Fibroblast of skin of back (primary cell): ENCODE results near the gene ZNF236. TPM values are rescaled to one million over a fixed set of nuclear protein-coding genes. Genes with fewer than 3 reads are reported as not detected.
"Not testable (repeated sequence)": the region's sequence is repeated elsewhere in the genome, so short reads cannot be mapped to it uniquely, and the experiment has no call there.

Experiments
- DNase-seq: peaks from one replicate; pipeline ENCODE4 v3.0.0-alpha.2; 2013
- polyA plus RNA-seq, 2 experiments: library from polyadenylated mRNA; unstranded; fragments of 120-200 nt; gene quantifications; one replicate each; pipeline ENCODE4 v1.2.1, GENCODE V29; 2013; ENCODE audit not compliant: insufficient read length in 2 of 2

The ZNF236 gene
- 3.2 TPM for polyA plus RNA-seq (2013, experiment 1 of 2; ENCODE audit: insufficient read length)
- polyA plus RNA-seq (2013, experiment 2 of 2; ENCODE audit: insufficient read length) = 4.0 TPM

DNA sequence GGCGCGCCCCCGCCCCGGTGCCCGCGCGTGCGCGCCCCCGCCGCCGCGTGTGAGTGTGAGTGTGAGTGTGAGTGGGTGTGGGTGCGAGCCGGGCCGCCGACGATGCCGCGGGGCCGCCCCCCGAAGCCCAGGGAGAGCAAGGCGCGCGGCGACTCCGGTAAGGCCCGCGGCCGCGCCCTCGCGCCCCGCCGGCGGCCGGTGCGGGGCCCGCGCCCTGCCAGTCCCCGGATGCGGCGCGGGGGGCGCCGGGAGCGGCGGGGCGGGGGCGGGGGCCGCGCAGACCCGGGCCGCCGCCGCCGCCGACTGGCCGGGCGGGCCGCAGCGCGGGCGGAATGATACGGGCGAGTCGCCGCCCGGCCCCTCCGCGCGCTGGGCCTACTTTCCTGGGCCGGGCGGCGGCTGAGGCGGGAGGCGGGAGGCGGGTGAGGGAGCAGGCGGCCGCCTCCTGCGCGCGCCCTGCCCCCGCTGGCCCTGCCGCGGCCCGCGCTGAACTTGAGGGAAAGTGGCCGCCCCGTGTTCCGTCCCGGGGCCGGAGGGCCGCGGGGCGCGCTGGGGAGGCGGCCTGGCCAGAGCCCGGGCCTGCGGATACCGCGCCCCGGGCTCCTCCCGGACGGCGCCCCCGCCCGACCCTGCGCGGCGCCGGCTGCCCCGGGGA lies at the start of gene ZNF236:
Gene ZNF236, plus strand, starts transcription at position 52 of the 655 bp plus-strand sequence. Its CDS starts 51 bp downstream, at position 103.
- peak; percentile 81 for DNase-seq

DNA sequence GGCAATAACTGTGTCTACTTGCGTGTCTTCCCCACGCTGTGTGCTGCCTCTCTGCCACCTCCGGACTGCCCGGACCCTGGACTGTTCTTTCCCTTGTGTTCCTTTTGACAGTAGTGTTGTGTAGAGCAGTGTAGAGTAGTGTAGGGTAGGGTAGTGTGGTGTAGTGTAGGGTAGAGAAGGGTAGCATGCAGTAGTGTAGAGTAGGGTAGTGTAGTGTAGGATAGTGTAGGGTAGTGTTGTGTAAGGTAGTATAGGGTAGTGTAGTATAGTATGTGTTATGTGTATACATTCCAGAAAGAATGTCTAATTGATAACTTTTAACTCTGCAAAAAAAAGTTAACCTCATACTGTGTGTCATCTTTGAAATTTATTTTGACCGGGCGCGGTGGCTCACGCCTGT lies 49.7 kb upstream of the ZNF236 start:
- DNase-seq = no peak

DNA sequence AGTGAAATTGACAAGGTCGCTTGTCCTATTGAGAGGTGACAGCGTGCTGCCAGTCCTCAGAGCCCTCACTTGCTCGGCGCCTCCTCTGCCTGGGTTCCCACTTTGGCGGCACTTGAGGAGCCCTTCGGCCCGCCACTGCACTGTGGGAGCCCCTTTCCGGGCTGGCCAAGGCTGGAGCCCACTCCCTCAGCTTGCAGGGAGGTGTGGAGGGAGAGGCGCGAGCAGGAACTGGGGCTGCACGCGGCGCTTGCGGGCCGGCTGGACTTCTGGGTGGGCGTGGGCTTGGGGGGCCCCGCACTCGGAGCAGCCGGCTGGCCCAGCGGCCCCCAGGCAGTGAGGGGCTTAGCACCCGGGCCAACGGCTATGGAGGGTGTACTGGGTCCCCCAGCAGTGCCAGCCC lies 45.3 kb upstream of the ZNF236 start:
- not testable (repeated sequence) for DNase-seq

DNA sequence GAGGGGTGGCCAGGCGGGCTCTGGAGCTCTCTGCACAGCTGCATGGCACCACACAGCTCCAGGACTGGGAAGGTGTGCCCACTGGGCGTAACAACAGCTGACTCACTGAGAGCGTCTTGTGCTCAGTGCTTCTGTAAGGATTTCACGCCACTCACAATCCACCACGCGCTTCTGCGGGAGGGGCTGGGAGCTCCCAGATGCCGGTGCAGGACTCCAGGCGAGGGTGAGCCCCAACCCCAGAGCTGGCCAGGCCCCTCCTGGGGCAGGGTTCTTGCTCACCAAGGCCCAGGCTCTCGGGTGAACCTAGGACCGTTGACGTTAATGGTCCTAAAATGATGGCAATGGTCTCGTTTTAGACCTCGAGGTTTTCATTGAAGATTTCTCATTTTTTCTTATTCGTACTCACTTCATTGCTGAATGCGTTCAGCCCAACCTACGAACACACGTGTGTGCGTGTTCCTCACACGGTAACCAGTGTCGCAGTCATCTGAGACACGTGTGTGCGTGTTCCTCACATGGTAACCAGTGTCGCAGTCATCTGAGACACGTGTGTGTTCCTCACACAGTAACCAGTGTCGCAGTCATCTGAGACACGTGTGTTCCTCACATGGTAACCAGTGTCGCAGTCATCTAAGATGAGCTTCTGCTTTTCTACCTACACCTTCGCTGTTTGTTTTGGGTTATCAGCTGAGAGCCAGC lies 38.4 kb upstream of the ZNF236 start:
- DNase-seq = no peak

GRCh38 chr18:76785872-76786271 lies 36.5 kb upstream of the ZNF236 start:
- no peak for DNase-seq

- DNase-seq = no peak
Measured at GRCh38 chr18:76788571-76789317, 33.6 kb upstream of the ZNF236 start.

DNA sequence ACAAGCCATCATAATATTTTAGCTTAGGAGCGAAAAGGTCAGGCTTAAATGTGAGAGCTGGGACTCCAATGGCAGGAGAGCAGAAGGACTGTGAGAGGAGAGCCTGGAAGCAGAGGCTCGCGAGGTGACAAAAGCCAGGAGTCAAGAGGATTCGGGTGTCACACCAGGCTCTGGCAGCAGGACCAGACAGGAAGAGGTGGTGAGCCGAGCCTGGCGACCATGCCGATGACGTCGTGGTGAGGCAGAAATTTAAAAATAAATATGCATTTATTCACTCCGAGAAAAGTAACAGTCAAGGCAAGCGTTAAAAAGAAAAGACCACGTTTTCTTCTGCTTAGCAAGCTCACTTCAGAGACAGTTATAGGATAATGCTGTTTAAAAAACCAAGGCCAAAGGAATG lies 31.3 kb upstream of the ZNF236 start:
- DNase-seq = peak; percentile 5

DNA sequence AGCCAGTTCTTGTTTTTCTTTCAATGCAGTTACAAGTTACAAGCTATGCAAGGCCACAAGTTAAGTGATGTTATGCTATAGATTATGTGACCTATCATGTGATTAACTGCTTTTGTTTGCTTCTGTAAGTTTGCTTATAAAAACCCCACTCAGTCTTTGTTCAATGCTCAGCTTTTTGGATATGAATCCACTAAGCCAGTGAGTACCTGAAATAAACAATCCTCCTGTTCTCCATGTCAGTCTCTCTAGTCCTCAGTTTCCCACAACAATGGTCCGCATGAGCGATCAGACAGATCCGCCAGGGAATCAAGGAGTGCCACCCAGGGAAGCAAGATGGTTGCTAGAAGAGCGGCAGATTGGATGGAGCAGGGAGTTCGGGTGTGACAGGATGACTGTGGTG lies 30.7 kb upstream of the ZNF236 start:
- no peak for DNase-seq

- no peak for DNase-seq
Measured at GRCh38 chr18:76794326-76794725, 28.0 kb upstream of the ZNF236 start.

GRCh38 chr18:76801567-76802505 lies 20.5 kb upstream of the ZNF236 start:
- DNase-seq = peak; percentile 46

- no peak for DNase-seq
Measured at GRCh38 chr18:76803413-76803812, 18.9 kb upstream of the ZNF236 start.

- peak; percentile 61 for DNase-seq
Measured at GRCh38 chr18:76803814-76804213, 18.5 kb upstream of the ZNF236 start.

DNA sequence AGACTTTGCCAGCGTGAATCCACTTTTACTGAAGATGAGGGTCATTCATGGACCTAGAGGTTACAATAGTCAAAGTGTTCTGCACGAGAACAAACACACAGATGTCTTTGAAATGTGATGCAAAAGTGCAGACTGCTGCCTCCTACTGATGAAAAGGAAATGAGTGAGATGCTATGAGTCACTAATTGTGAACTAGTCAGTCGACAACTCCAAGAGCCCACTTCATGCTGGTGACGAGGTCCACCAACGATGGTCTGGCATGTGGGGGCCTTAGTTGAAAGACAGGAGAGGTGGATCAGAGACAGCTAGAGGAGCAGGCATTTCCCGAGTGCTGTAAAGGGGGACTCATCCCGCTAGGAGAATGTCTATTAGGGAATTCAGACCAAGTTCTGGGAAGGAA lies 17.1 kb upstream of the ZNF236 start:
- peak; percentile 41 for DNase-seq

GRCh38 chr18:76806301-76806700 lies 16.1 kb upstream of the ZNF236 start:
- DNase-seq = no peak

DNA sequence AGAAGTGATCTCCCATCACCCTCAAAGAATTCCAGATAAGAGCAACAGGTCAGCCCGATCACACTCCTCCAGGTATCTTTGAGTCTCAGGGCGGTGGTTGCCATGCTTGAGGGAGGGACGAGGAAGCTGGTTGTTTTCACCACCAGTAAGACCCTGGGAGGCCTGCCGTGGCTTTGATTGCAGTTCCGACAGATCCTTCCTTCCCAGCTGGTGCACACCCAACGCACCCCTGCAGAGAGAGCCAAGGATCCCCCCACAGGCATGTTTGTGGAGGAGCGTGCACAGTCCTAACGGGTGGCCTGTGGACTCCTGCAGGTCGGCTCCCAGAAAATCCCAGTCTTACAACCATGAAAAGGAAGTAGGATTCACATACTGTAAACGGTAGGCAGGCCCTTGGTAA lies 13.8 kb upstream of the ZNF236 start:
- DNase-seq = no peak

DNA sequence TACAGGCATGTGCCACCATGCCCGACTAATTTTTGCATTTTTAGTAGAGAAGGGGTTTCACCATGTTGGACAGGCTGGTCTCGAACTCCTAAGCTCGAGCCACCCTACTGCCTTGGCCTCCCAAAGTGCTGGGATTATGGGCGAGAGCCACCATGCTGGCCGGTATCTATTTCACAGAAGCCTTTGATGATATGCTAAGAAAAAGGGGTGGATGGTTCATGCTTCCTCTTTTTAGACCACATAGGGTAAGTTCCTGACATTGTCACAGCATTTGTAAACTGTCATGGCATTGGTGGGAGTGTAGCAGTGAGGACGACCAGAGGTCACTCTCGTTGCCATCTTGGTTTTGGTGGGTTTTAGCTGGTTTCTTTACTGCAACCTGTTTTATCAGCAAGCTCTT lies 10.8 kb upstream of the ZNF236 start:
- DNase-seq = not testable (repeated sequence)

GRCh38 chr18:76814256-76814655 lies 8.1 kb upstream of the ZNF236 start:
- no peak for DNase-seq

GRCh38 chr18:76816127-76816526 lies 6.2 kb upstream of the ZNF236 start:
- DNase-seq = no peak

DNA sequence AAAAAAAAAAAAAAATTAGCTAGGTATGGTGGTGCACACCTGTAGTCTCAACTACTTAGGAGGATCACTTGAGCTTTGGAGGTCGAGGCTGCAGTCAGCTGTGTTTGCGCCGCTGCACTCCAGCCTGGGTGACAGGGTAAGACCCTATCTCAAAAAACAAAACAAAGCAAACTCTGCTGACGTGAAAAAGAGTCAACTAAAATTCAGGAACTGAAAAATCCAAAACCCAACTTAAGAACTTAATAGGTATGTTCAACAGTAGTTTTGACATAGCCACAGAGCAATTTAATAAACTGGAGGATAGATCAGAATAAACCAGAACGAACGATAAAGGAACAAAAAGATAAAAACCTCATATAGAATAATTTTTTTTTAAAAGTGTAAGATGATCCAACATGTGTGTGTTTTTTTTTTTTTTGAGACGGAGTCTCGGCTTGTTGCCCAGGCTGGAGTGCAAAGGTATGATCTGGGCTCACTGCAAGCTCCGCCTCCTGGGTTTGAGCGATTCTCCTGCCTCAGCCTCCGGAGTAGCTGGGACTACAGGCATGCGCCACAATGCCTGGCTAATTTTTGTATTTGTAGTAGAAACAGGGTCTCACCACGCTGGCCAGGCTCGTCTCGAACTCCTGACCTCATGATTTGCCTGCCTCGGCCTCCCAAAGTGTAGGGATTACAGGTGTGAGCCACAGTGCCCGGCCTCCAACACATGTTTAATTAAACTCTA lies 4.3 kb upstream of the ZNF236 start:
- no peak for DNase-seq

GRCh38 chr18:76819411-76820136 lies 2.8 kb upstream of the ZNF236 start:
- no peak for DNase-seq

DNA sequence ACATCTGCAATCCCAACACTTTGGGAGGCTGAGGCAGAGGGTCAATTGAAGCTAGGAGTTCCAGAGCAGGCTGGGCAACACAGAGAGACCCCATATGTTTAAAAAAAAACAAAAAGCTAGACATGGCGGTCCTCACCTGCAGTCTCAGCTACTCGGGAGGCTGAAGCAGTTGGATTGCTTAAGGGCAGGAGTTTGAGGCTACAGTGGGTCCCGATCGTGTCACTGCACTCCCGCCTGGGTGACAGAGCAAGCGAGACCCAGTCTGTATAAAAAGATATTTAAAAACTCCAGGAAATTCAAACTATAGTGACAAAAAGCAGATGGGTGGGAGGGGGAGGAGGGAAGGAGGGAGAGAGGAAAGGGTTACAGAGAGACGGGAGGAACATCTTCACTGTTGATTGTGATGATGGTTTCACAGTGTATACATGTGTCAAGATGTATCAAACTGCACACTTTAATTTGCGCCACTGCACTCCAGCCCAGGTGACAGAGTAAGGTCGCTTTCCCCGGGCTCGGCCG lies 942 bp upstream of the ZNF236 start:
- DNase-seq = no peak
